Left ventricle myocardium inferior (tissue), 1 donor: ENCODE measurements around the gene RING1. TPM values are rescaled to one million over a fixed set of nuclear protein-coding genes. Genes with fewer than 3 reads are reported as not detected.

ENCODE experiments used
- DNase-seq: peaks from one replicate; pipeline ENCODE4 v3.0.0-alpha.2; 2020
- H3K27ac ChIP-seq: fragments of 200-600 bp; replicated peaks from 2 replicates; pipeline ENCODE4 v1.8.0; 2021
- H3K27me3 ChIP-seq: fragments of 200-600 bp; 2 replicates; pipeline ENCODE4 v1.8.0; 2021; ENCODE audit warnings: low read depth
- H3K36me3 ChIP-seq: fragments of 200-600 bp; 2 replicates; pipeline ENCODE4 v1.8.0; 2021
- H3K4me1 ChIP-seq: fragments of 200-600 bp; 2 replicates; pipeline ENCODE4 v1.8.0; 2021
- H3K4me3 ChIP-seq: fragments of 200-600 bp; 2 replicates; pipeline ENCODE4 v1.8.0; 2021; ENCODE audit warnings: mild to moderate bottlenecking, moderate library complexity
- H3K9me3 ChIP-seq: fragments of 200-600 bp; replicated peaks from 2 replicates; pipeline ENCODE4 v1.8.0; 2021
- intact Hi-C: fragments of 100-400 bp; cut with micrococcal nuclease; formaldehyde crosslinking; loops from one replicate; pipeline ENCODE4 v1.11.0; 2022
- total RNA-seq: library from RNA; stranded (reverse); fragmentation: NEBNext Ultra II Directional; extraction: Animal tissue kit (Norgen Biotek cat#: 25700); gene quantifications from one replicate; pipeline ENCODE4 v1.2.1, GENCODE V29; 2021
- TF ChIP-seq, protein P1 (sequence below): fragments of 200-600 bp; IDR thresholded peaks from 2 replicates; pipeline ENCODE4 v1.8.0; 2021; ENCODE audit warnings: antibody characterized with exemption, mild to moderate bottlenecking, borderline replicate concordance
- donor health status: DM: no; HTN: yes; CAD: no; lungs with severe emphysema.

Gene RING1
- total RNA-seq, 1 donor from 2014 or later, result 28.4 TPM

- H3K36me3 ChIP-seq, result peaks cover 29% of the 10 kb centered on the region
- no peaks in the 10 kb centered on the region for H3K9me3 ChIP-seq
- no peaks in the 10 kb centered on the region for H3K27me3 ChIP-seq
- H3K27ac ChIP-seq, result peak within 1 kb of the TSS; percentile 81
- peak; percentile 96 for DNase-seq
- TF ChIP-seq, protein P1, sequence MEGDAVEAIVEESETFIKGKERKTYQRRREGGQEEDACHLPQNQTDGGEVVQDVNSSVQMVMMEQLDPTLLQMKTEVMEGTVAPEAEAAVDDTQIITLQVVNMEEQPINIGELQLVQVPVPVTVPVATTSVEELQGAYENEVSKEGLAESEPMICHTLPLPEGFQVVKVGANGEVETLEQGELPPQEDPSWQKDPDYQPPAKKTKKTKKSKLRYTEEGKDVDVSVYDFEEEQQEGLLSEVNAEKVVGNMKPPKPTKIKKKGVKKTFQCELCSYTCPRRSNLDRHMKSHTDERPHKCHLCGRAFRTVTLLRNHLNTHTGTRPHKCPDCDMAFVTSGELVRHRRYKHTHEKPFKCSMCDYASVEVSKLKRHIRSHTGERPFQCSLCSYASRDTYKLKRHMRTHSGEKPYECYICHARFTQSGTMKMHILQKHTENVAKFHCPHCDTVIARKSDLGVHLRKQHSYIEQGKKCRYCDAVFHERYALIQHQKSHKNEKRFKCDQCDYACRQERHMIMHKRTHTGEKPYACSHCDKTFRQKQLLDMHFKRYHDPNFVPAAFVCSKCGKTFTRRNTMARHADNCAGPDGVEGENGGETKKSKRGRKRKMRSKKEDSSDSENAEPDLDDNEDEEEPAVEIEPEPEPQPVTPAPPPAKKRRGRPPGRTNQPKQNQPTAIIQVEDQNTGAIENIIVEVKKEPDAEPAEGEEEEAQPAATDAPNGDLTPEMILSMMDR, result no peak
- H3K4me3 ChIP-seq, result peak within 1 kb of the TSS; percentile 73
- H3K4me1 ChIP-seq, result peaks cover 79% of the 10 kb centered on the region
- intact Hi-C loops, result no loop called here
These were observed 3.7 kb upstream of the RING1 start, which contains the start of gene HSD17B8 for GRCh38 chr6:33204415-33205190. Gene HSD17B8, plus strand, starts transcription at chr6:33204655. Its CDS starts 14 bp downstream, at chr6:33204669.

DNA sequence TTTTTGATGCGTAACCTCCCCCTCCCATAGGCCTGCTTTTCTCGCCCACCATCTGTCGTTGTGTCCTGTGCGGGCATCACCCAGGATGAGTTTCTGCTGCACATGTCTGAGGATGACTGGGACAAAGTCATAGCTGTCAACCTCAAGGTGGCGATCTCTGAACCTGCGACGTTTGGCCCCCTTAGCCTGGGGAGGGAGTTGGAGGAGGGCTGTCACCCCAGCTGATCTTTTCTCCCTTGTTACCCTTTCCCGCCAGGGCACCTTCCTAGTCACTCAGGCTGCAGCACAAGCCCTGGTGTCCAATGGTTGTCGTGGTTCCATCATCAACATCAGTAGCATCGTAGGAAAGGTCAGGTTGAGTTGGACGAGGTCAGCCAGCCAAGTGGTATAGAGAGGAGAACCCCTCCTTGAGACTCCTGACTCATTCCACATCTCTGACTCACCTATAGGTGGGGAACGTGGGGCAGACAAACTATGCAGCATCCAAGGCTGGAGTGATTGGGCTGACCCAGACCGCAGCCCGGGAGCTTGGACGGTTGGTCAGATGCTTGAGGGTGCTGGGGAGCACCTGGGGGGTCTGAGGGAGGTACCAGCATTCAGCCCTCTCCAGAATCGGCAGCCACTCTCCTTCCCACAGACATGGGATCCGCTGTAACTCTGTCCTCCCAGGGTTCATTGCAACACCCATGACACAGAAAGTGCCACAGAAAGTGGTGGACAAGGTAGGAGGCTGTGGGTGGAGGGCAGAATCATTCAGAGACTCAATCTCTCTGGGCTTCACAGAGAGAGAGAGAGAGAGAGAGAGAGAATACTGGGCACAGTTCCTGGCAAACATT lies 2.9 kb upstream of the RING1 start:
- Histone ChIP-seq H3K4me1 (peaks cover 71% of the 10 kb centered on the region), H3K36me3 (peaks cover 35% of the 10 kb centered on the region), H3K27ac (peak overlapping the region; percentile 81), H3K4me3 (peak overlapping the region; percentile 73), H3K27me3 (no peaks in the 10 kb centered on the region), H3K9me3 (no peaks in the 10 kb centered on the region)
- intact Hi-C loops, result no loop called here
- TF ChIP-seq, protein P1, result no peak
- DNase-seq, result no peak

- TF ChIP-seq, protein P1, result no peak
- H3K27me3 ChIP-seq, result no peaks in the 10 kb centered on the region
- H3K4me3 ChIP-seq, result no peak overlapping the region
- peaks cover 66% of the 10 kb centered on the region for H3K4me1 ChIP-seq
- DNase-seq, result no peak
- no peak overlapping the region for H3K27ac ChIP-seq
- intact Hi-C loops, result no loop called here
- H3K9me3 ChIP-seq, result no peaks in the 10 kb centered on the region
- H3K36me3 ChIP-seq, result peaks cover 42% of the 10 kb centered on the region
These were observed 2.1 kb upstream of the RING1 start for GRCh38 chr6:33206027-33206863.

DNA sequence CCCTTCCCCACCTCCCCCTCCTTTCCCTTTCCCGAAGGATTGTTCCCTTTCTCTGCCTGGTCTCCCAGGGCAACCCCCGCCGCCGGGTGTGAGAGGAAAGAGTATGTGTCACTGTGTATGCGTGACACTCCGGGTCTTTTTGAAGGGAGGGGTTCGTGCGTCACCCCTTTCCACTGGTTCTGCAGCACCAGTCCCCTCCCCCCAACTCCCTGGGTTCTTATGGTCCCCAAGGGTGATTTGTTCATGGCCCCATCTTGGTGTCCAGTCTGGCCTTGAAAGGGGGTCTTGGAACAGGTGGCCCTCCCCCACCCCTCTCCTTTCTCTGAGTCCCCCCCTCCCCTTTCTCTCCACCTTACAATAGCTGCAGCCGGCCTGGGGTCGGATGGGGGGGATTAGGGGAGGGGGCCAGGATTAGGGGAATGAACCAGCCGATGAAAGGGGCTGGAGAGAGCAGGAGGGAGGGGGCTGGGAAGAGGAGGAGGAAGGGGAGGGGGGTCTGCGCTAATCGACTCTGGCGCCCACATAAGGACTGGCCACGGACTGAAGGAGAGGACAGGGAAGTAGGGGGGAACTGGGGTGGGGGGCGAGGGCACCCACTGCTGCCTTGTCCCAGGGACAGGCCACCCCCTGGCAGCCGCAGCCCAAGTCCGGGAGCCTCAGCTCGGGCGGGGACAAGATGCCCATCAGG lies 1.3 kb upstream of the RING1 start:
- intact Hi-C loops, result no loop called here
- Histone ChIP-seq H3K27me3 (no peaks in the 10 kb centered on the region), H3K4me1 (peaks cover 58% of the 10 kb centered on the region), H3K4me3 (peak overlapping the region; percentile 83), H3K27ac (peak overlapping the region; percentile 94), H3K9me3 (no peaks in the 10 kb centered on the region), H3K36me3 (peaks cover 43% of the 10 kb centered on the region)
- TF ChIP-seq, protein P1, result no peak
- no peak for DNase-seq
